HEK293 (cell line): ENCODE measurements around the gene OR1F1.
A peak's percentile ranks its signal among the peaks of the same experiment; 100 is the strongest.

ENCODE experiments used
- GLIS1 ChIP-seq: fragments of 450-650 bp; formaldehyde crosslinking; IDR thresholded peaks from 2 replicates; pipeline ENCODE4 v1.5.1; 2016; ENCODE audit warnings: missing biosample characterization, missing genetic modification characterization
- HOXD13 ChIP-seq: sonication (generic); formaldehyde crosslinking; IDR thresholded peaks from 2 replicates; pipeline ENCODE4 v1.8.0; 2022; ENCODE audit warnings: missing genetic modification reagents, borderline replicate concordance
- INSM2 ChIP-seq: fragments of 450-650 bp; formaldehyde crosslinking; IDR thresholded peaks from 2 replicates; pipeline ENCODE4 v1.5.1; 2016; ENCODE audit warnings: missing biosample characterization, missing genetic modification characterization
- KLF1 ChIP-seq: fragments of 450-650 bp; formaldehyde crosslinking; IDR thresholded peaks from 2 replicates; pipeline ENCODE4 v1.5.1; 2016; ENCODE audit warnings: missing biosample characterization, missing genetic modification characterization
- KLF8 ChIP-seq: fragments of 450-650 bp; formaldehyde crosslinking; IDR thresholded peaks from 2 replicates; pipeline ENCODE4 v1.5.1; 2016; ENCODE audit warnings: missing biosample characterization, missing genetic modification characterization
- MEIS1 ChIP-seq: sonication (generic); formaldehyde crosslinking; IDR thresholded peaks from 2 replicates; pipeline ENCODE4 v1.8.1; 2022; ENCODE audit warnings: missing genetic modification reagents, mild to moderate bottlenecking, borderline replicate concordance
- MZF1 ChIP-seq: fragments of 450-650 bp; formaldehyde crosslinking; IDR thresholded peaks from 2 replicates; pipeline ENCODE4 v1.5.1; 2017; ENCODE audit warnings: missing biosample characterization, missing genetic modification characterization, borderline replicate concordance
- PBX3 ChIP-seq: sonication (generic); formaldehyde crosslinking; IDR thresholded peaks from 2 replicates; pipeline ENCODE4 v1.8.1; 2022; ENCODE audit warnings: mild to moderate bottlenecking, moderate library complexity, missing genetic modification reagents
- PRDM4 ChIP-seq: fragments of 450-650 bp; formaldehyde crosslinking; IDR thresholded peaks from 2 replicates; pipeline ENCODE4 v1.5.1; 2017; ENCODE audit warnings: missing biosample characterization, missing genetic modification characterization
- SCRT2 ChIP-seq: fragments of 450-650 bp; formaldehyde crosslinking; IDR thresholded peaks from 2 replicates; pipeline ENCODE4 v1.5.1; 2016; ENCODE audit warnings: missing biosample characterization, missing genetic modification characterization
- SETDB1 ChIP-seq: IDR thresholded peaks from one replicate; pipeline ENCODE4 v1.6.1; 2017; ENCODE audit warnings: mild to moderate bottlenecking, low read length, moderate library complexity, mixed read lengths; ENCODE audit not compliant: insufficient read length
- WT1 ChIP-seq: fragments of 450-650 bp; formaldehyde crosslinking; IDR thresholded peaks from 2 replicates; pipeline ENCODE4 v1.5.1; 2016; ENCODE audit warnings: missing biosample characterization, missing genetic modification characterization
- YY2 ChIP-seq: fragments of 450-650 bp; formaldehyde crosslinking; IDR thresholded peaks from 2 replicates; pipeline ENCODE4 v1.5.1; 2016; ENCODE audit warnings: missing biosample characterization, missing genetic modification characterization
- ZBTB6 ChIP-seq: fragments of 450-650 bp; formaldehyde crosslinking; IDR thresholded peaks from 2 replicates; pipeline ENCODE4 v1.5.1; 2017; ENCODE audit warnings: missing biosample characterization, missing genetic modification characterization
- ZBTB7A ChIP-seq: fragments of 450-650 bp; formaldehyde crosslinking; IDR thresholded peaks from 2 replicates; pipeline ENCODE4 v1.5.1; 2016; ENCODE audit warnings: low read depth, missing biosample characterization, missing genetic modification characterization
- ZFP3 ChIP-seq: fragments of 450-650 bp; formaldehyde crosslinking; IDR thresholded peaks from 2 replicates; pipeline ENCODE4 v1.5.1; 2016; ENCODE audit warnings: low read depth, missing biosample characterization, missing genetic modification characterization
- ZNF114 ChIP-seq: fragments of 450-650 bp; formaldehyde crosslinking; IDR thresholded peaks from 2 replicates; pipeline ENCODE4 v1.5.0; 2017; ENCODE audit warnings: missing biosample characterization, missing genetic modification characterization
- ZNF148 ChIP-seq: fragments of 450-650 bp; formaldehyde crosslinking; IDR thresholded peaks from 2 replicates; pipeline ENCODE4 v1.5.0; 2017; ENCODE audit warnings: missing biosample characterization, missing genetic modification characterization, borderline replicate concordance
- ZNF16 ChIP-seq: fragments of 450-650 bp; formaldehyde crosslinking; IDR thresholded peaks from 2 replicates; pipeline ENCODE4 v1.5.1; 2016; ENCODE audit warnings: low read depth, missing biosample characterization, missing genetic modification characterization
- ZNF2 ChIP-seq: fragments of 450-650 bp; formaldehyde crosslinking; IDR thresholded peaks from 2 replicates; pipeline ENCODE4 v1.5.1; 2016; ENCODE audit warnings: missing biosample characterization, missing genetic modification characterization
- ZNF341 ChIP-seq: fragments of 450-650 bp; formaldehyde crosslinking; IDR thresholded peaks from 2 replicates; pipeline ENCODE4; 2016; ENCODE audit warnings: low read depth, missing biosample characterization, missing genetic modification characterization
- ZNF394 ChIP-seq: fragments of 450-650 bp; formaldehyde crosslinking; IDR thresholded peaks from 2 replicates; pipeline ENCODE4 v1.5.1; 2016; ENCODE audit warnings: missing biosample characterization, missing genetic modification characterization, mild to moderate bottlenecking, moderate library complexity, borderline replicate concordance
- ZNF501 ChIP-seq: fragments of 450-650 bp; formaldehyde crosslinking; IDR thresholded peaks from 2 replicates; pipeline ENCODE4 v1.5.1; 2016; ENCODE audit warnings: missing biosample characterization, missing genetic modification characterization
- ZNF510 ChIP-seq: fragments of 450-650 bp; formaldehyde crosslinking; IDR thresholded peaks from 2 replicates; pipeline ENCODE4 v1.5.1; 2018; ENCODE audit warnings: mild to moderate bottlenecking, missing genetic modification characterization, missing biosample characterization; ENCODE audit not compliant: insufficient replicate concordance
- ZNF514 ChIP-seq: fragments of 450-650 bp; formaldehyde crosslinking; IDR thresholded peaks from 2 replicates; pipeline ENCODE4 v1.5.1; 2016; ENCODE audit warnings: missing biosample characterization, missing genetic modification characterization
- ZNF521 ChIP-seq: fragments of 450-650 bp; formaldehyde crosslinking; IDR thresholded peaks from 2 replicates; pipeline ENCODE4 v1.5.1; 2017; ENCODE audit warnings: missing biosample characterization, mild to moderate bottlenecking, missing genetic modification characterization
- ZNF660 ChIP-seq: fragments of 450-650 bp; IDR thresholded peaks from 2 replicates; pipeline ENCODE4 v1.5.1; 2018; ENCODE audit warnings: missing biosample characterization, mild to moderate bottlenecking, missing genetic modification characterization
- ZNF670 ChIP-seq: fragments of 450-650 bp; formaldehyde crosslinking; IDR thresholded peaks from 2 replicates; pipeline ENCODE4 v1.5.1; 2016; ENCODE audit warnings: missing biosample characterization, missing genetic modification characterization, low read depth
- ZSCAN30 ChIP-seq: fragments of 450-650 bp; IDR thresholded peaks from 2 replicates; pipeline ENCODE4 v1.5.1; 2018; ENCODE audit warnings: missing biosample characterization, mild to moderate bottlenecking, missing genetic modification characterization, moderate library complexity

OR1F1 gene

GRCh38 chr16:3175157-3176093 is 12.6 kb upstream of the OR1F1 start (continued):
- TF ChIP-seq HOXD13 (CRISPR knock-in tag) (no peak), ZNF501 (tag by site-specific recombination) (0 out of 2 replicates have a peak, but pooled peaks have one; percentile 41), ZNF2 (tag by site-specific recombination) (peak; percentile 68), PBX3 (CRISPR knock-in tag) (no peak), ZNF510 (tag by site-specific recombination) (no peak), ZNF394 (peak; percentile 70), ZSCAN30 (peak; percentile 78), YY2 (tag by site-specific recombination) (peak; percentile 47; the same call in 1 of the 2 replicates), ZNF114 (no peak), GLIS1 (tag by site-specific recombination) (peak; percentile 85), ZNF670 (tag by site-specific recombination) (no peak), KLF8 (0 out of 2 replicates have a peak, but pooled peaks have one; percentile 31), ZBTB6 (tag by site-specific recombination) (peak; percentile 54), KLF1 (tag by site-specific recombination) (no peak; the same call in 1 of the 2 replicates), INSM2 (tag by site-specific recombination) (no peak), ZNF660 (tag by site-specific recombination) (peak; percentile 80), SCRT2 (tag by site-specific recombination) (no peak), MZF1 (tag by site-specific recombination) (no peak; the same call in 1 of the 2 replicates), ZNF341 (no peak), PRDM4 (tag by site-specific recombination) (peak; percentile 76), ZNF521 (tag by site-specific recombination) (no peak), ZFP3 (tag by site-specific recombination) (no peak), ZBTB7A (tag by site-specific recombination) (no peak), ZNF16 (tag by site-specific recombination) (no peak), ZNF514 (no peak), SETDB1 (no peak), MEIS1 (CRISPR knock-in tag) (no peak), WT1 (tag by site-specific recombination) (no peak), ZNF148 (tag by site-specific recombination) (no peak)
